Endothelial cell of umbilical vein (primary cell): Measurements from ENCODE around the gene PSMB7. TPM values are rescaled to one million over a fixed set of nuclear protein-coding genes. Genes with fewer than 3 reads are reported as not detected.

Experiments used
- BruUV-seq: library from RNA; stranded (reverse); fragments of 400-500 nt; replicated peaks from 2 replicates; lab custom pipeline; 2021; lab: Mats Ljungman, UMichigan
- CTCF ChIA-PET: fragments of 300-600, 350-600 bp; sonication (Branson Sonifier 250); formaldehyde crosslinking; loops from one replicate; lab custom pipeline; 2021; ENCODE audit warnings: antibody characterized with exemption, inconsistent platforms; lab: Charles Lee
- POLR2A ChIA-PET: fragments of 300-600, 350-600 bp; sonication (Branson Sonifier 250); formaldehyde crosslinking; loops from one replicate; lab custom pipeline; 2021; ENCODE audit warnings: antibody characterized with exemption, inconsistent platforms; lab: Charles Lee
- DNase-seq: peaks from one replicate; pipeline ENCODE4 v3.0.0-alpha.2; 2011; ENCODE audit warnings: low read depth, low spot score
- FAIRE-seq: peaks from 2 replicates; lab custom pipeline; 2011; peaks lifted over from hg19 to GRCh38; lab: Jason Lieb, UNC
- H2AFZ ChIP-seq: 2 replicates; pipeline ENCODE4 v1.6.0; 2012; ENCODE audit warnings: low read depth, low read length, control low read depth, inconsistent platforms
- H3K27ac ChIP-seq: 2 replicates; pipeline ENCODE4 v1.5.1; 2011; ENCODE audit warnings: low read depth, mild to moderate bottlenecking, control low read depth, low read length, moderate library complexity; ENCODE audit not compliant: insufficient read depth
- H3K27me3 ChIP-seq, 2 experiments: 2 replicates each; pipeline versions ENCODE4 v1.6.0 to v1.6.1; 2011; ENCODE audit warnings: low read length in 2 of 2, mixed read lengths in 1 of 2; ENCODE audit not compliant: control insufficient read depth in 2 of 2, insufficient read depth in 2 of 2
- H3K36me3 ChIP-seq, 2 experiments: 2 replicates in 1 of 2; 3 replicates in 1 of 2; pipeline ENCODE4 v1.5.1; 2011; ENCODE audit warnings: low read length in 2 of 2, mild to moderate bottlenecking in 1 of 2, moderate library complexity in 1 of 2; ENCODE audit not compliant: control insufficient read depth in 2 of 2, insufficient read depth in 2 of 2; ENCODE audit errors: extremely low read depth in 1 of 2
- H3K4me1 ChIP-seq: 3 replicates; pipeline ENCODE4 v1.5.1; 2011; ENCODE audit warnings: mild to moderate bottlenecking, low read length; ENCODE audit not compliant: control insufficient read depth, insufficient read depth; ENCODE audit errors: extremely low read depth
- H3K4me2 ChIP-seq: 2 replicates; pipeline ENCODE4 v1.6.1; 2011; ENCODE audit warnings: low read length, control low read depth, mixed read lengths; ENCODE audit not compliant: insufficient read depth
- H3K4me3 ChIP-seq, 3 experiments: fragments of 200-600 bp in 1 of 3; sonication (generic), shearing (Covaris generic) in 1 of 3; replicated peaks in 1 of 3; 2 replicates each; pipeline ENCODE4 v1.5.1; 2011 to 2016; ENCODE audit warnings: control low read depth in 3 of 3, low read length in 3 of 3, mild to moderate bottlenecking in 2 of 3, inconsistent platforms in 1 of 3, low read depth in 1 of 3, moderate library complexity in 1 of 3; ENCODE audit not compliant: insufficient read depth in 1 of 3
- H3K79me2 ChIP-seq: 2 replicates; pipeline ENCODE4 v1.6.0; 2012; ENCODE audit warnings: low read length, inconsistent platforms; ENCODE audit not compliant: control insufficient read depth, insufficient read depth
- H3K9ac ChIP-seq: replicated peaks from 2 replicates; pipeline ENCODE3; 2011; ENCODE audit warnings: low read length, control low read depth; ENCODE audit not compliant: insufficient read depth; ENCODE audit errors: extremely low read depth
- H3K9me1 ChIP-seq: replicated peaks from 3 replicates; pipeline ENCODE4 v1.6.0; 2011; ENCODE audit warnings: mild to moderate bottlenecking, low read length; ENCODE audit not compliant: control insufficient read depth, insufficient read depth; ENCODE audit errors: extremely low read depth
- H3K9me3 ChIP-seq: replicated peaks from 2 replicates; pipeline ENCODE4 v1.5.1; 2012; ENCODE audit warnings: low read length, inconsistent platforms; ENCODE audit not compliant: control insufficient read depth, insufficient read depth
- H4K20me1 ChIP-seq: replicated peaks from 2 replicates; pipeline ENCODE3; 2011; ENCODE audit warnings: mild to moderate bottlenecking, low read length; ENCODE audit not compliant: control insufficient read depth, insufficient read depth; ENCODE audit errors: extremely low read depth
- EZH2 ChIP-seq: IDR thresholded peaks from 2 replicates; pipeline ENCODE4 v1.6.1; 2012; ENCODE audit warnings: borderline replicate concordance, low read depth, mild to moderate bottlenecking, moderate library complexity, low read length, inconsistent platforms; ENCODE audit not compliant: severe bottlenecking
- GATA2 ChIP-seq: IDR thresholded peaks from 2 replicates; pipeline ENCODE4 v1.7.0; 2011; ENCODE audit warnings: low read depth, mild to moderate bottlenecking, moderate library complexity, mixed read lengths, low read length; ENCODE audit not compliant: insufficient read length, insufficient read depth
- JUN ChIP-seq: IDR thresholded peaks from 2 replicates; pipeline ENCODE4 v1.6.1; 2011; ENCODE audit warnings: borderline replicate concordance, low read depth; ENCODE audit not compliant: insufficient read length, insufficient read depth
- MYC ChIP-seq: IDR thresholded peaks from one replicate; pipeline ENCODE4 v1.6.1; 2011; ENCODE audit warnings: mild to moderate bottlenecking, low read depth, low read length
- POLR2A ChIP-seq: IDR thresholded peaks from 2 replicates; pipeline ENCODE4 v1.6.1; 2012; ENCODE audit warnings: low read depth, mild to moderate bottlenecking, control low read depth, low read length
- POLR2AphosphoS5 ChIP-seq: IDR thresholded peaks from 2 replicates; pipeline ENCODE4 v1.6.1; 2012; ENCODE audit warnings: low read depth, mild to moderate bottlenecking, control low read depth, low read length, moderate library complexity; ENCODE audit not compliant: insufficient read depth
- dilution Hi-C: fragments of 300-500 bp; cut with MboI; formaldehyde crosslinking; loops from one replicate; pipeline ENCODE4 v1.15.0; 2019; ENCODE audit warnings: low sequenced_read_pairs; ENCODE audit not compliant: extremely low pct_ligation_motif_present
- intact Hi-C: fragments of 100-400 bp; cut with micrococcal nuclease; formaldehyde crosslinking; loops from one replicate; pipeline ENCODE4 v1.10.0; 2022
- polyA plus RNA-seq, 4 experiments: library from polyadenylated mRNA; depleted of rRNA in 3 of 4; stranded (reverse) in 3 of 4; unstranded in 1 of 4; fragments of >200 nt; gene quantifications; 2 replicates each; pipeline versions ENCODE4 v1.2.1 to v1.2.3, GENCODE V29; 2011 to 2012; ENCODE audit warnings: missing spikeins in 1 of 4
- total RNA-seq: library from RNA; stranded (reverse); gene quantifications from 2 replicates; pipeline ENCODE4 v1.2.3, GENCODE V29; 2021
- TF ChIP-seq, protein P1 (sequence below): IDR thresholded peaks from 2 replicates; pipeline ENCODE4 v1.6.1; 2011; ENCODE audit not compliant: insufficient read depth, insufficient read length
- TF ChIP-seq, protein P2 (sequence below), 2 donors: IDR thresholded peaks; 1 replicate in 1 of 2; 2 replicates in 1 of 2; pipeline ENCODE4 v1.5.1; 2011; ENCODE audit warnings: low read length in 2 of 2, mild to moderate bottlenecking in 2 of 2, moderate library complexity in 2 of 2, control low read depth in 1 of 2, inconsistent platforms in 1 of 2, low read depth in 1 of 2; ENCODE audit not compliant: insufficient read depth in 1 of 2; ENCODE audit errors: extremely low read depth in 1 of 2

Gene PSMB7
- total and polyA plus RNA-seq, 2 donors (not counting 3 experiments of a cell fraction or from before 2014, with no cell fraction given), result 227 to 366 TPM

- H3K4me3 ChIP-seq, result no peak overlapping the region
- H3K9me3 ChIP-seq, result no peaks in the 10 kb centered on the region
- dilution Hi-C loops (loop anchor here (25.0 kb wide), 1 partner anchor 99 kb away; no protein-coding TSS in a partner anchor), intact Hi-C loops (no loop called here)
- no peak overlapping the region for H2AFZ ChIP-seq
- H3K9ac ChIP-seq, result no peak overlapping the region
- TF ChIP-seq, protein P1, sequence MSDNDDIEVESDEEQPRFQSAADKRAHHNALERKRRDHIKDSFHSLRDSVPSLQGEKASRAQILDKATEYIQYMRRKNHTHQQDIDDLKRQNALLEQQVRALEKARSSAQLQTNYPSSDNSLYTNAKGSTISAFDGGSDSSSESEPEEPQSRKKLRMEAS, result no peak
- TF ChIP-seq POLR2A (no peak), POLR2AphosphoS5 (no peak), MYC (no peak), JUN (no peak), EZH2 (no peak), GATA2 (no peak)
- TF ChIP-seq, protein P2, sequence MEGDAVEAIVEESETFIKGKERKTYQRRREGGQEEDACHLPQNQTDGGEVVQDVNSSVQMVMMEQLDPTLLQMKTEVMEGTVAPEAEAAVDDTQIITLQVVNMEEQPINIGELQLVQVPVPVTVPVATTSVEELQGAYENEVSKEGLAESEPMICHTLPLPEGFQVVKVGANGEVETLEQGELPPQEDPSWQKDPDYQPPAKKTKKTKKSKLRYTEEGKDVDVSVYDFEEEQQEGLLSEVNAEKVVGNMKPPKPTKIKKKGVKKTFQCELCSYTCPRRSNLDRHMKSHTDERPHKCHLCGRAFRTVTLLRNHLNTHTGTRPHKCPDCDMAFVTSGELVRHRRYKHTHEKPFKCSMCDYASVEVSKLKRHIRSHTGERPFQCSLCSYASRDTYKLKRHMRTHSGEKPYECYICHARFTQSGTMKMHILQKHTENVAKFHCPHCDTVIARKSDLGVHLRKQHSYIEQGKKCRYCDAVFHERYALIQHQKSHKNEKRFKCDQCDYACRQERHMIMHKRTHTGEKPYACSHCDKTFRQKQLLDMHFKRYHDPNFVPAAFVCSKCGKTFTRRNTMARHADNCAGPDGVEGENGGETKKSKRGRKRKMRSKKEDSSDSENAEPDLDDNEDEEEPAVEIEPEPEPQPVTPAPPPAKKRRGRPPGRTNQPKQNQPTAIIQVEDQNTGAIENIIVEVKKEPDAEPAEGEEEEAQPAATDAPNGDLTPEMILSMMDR (IDR thresholded peaks at IDR 0.05; ENCODE audit: extremely low read depth in 1 of 2, insufficient read depth in 1 of 2, low read depth in 1 of 2, low read length in 2 of 2), result peak in 1 of 2 donors; percentile 4
- peaks cover 40% of the 10 kb centered on the region for H3K79me2 ChIP-seq
- no peak overlapping the region for H3K27ac ChIP-seq
- BruUV-seq, result no TSS peak
- no peaks in the 10 kb centered on the region for H4K20me1 ChIP-seq
- CTCF ChIA-PET, result interaction anchor here (1.8 kb wide), 1 partner anchor 9 kb away, joined by 6 read pairs; no protein-coding TSS in a partner anchor
- DNase-seq (no peak), FAIRE-seq (no peak)
- POLR2A ChIA-PET, result no interaction called here
- peaks cover 8 to 36% of the 10 kb centered on the region in 2 experiments for H3K36me3 ChIP-seq
- no peaks in the 10 kb centered on the region for H3K9me1 ChIP-seq
- H3K27me3 ChIP-seq, result no peaks in the 10 kb centered on the region
- no peak overlapping the region for H3K4me2 ChIP-seq
- H3K4me1 ChIP-seq, result peaks cover 35% of the 10 kb centered on the region
These were observed 104.0 kb downstream of the PSMB7 start for GRCh38 chr9:124311283-124311682.
